HCT116 (cell line): ENCODE data around the gene MATN3.

Source experiments
- CTCF ChIP-seq, 3 experiments: fragments of 200-600 bp in 1 of 3; sonication (generic) in 1 of 3; IDR thresholded peaks in 2 of 3; conservative IDR thresholded peaks in 1 of 3; 2 replicates each; pipeline ENCODE4 v1.5.1; 2012 to 2017; ENCODE audit warnings: low read depth in 2 of 3, low read length in 2 of 3, antibody characterized with exemption in 1 of 3, borderline replicate concordance in 1 of 3, control low read depth in 1 of 3, mild to moderate bottlenecking in 1 of 3, mixed read lengths in 1 of 3, mixed run types in 1 of 3, moderate library complexity in 1 of 3; ENCODE audit not compliant: insufficient read depth in 1 of 3
- EGR1 ChIP-seq: IDR thresholded peaks from 2 replicates; pipeline ENCODE4 v1.6.1; 2012; ENCODE audit warnings: low read depth
- ELF1 ChIP-seq: IDR thresholded peaks from 2 replicates; pipeline ENCODE4 v1.6.1; 2012; ENCODE audit warnings: low read depth, borderline replicate concordance
- EZH2 ChIP-seq: fragments of 200-600 bp; sonication (generic); IDR thresholded peaks from 2 replicates; pipeline ENCODE4 v1.6.1; 2017; ENCODE audit warnings: antibody characterized with exemption, mixed run types
- EZH2phosphoT487 ChIP-seq: fragments of 200-600 bp; IDR thresholded peaks from 2 replicates; pipeline ENCODE4 v1.6.1; 2018; ENCODE audit warnings: antibody characterized with exemption, borderline replicate concordance
- JUND ChIP-seq: IDR thresholded peaks from 2 replicates; pipeline ENCODE4 v1.6.1; 2012
- POLR2A ChIP-seq: IDR thresholded peaks from 2 replicates; pipeline ENCODE4 v1.7.0; 2011; ENCODE audit warnings: borderline replicate concordance; ENCODE audit not compliant: insufficient read depth, insufficient read length; ENCODE audit errors: extremely low read depth
- POLR2AphosphoS5 ChIP-seq: IDR thresholded peaks from 2 replicates; pipeline ENCODE4 v1.6.1; 2011; ENCODE audit warnings: mild to moderate bottlenecking, low read depth, low read length, moderate library complexity
- RAD21 ChIP-seq: IDR thresholded peaks from 2 replicates; pipeline ENCODE4 v1.6.1; 2012; ENCODE audit warnings: low read depth, mild to moderate bottlenecking
- REST ChIP-seq: IDR thresholded peaks from 2 replicates; pipeline ENCODE4 v1.6.1; 2012; ENCODE audit warnings: low read depth
- SRF ChIP-seq: IDR thresholded peaks from 2 replicates; pipeline ENCODE4 v1.6.1; 2012; ENCODE audit warnings: low read depth

GRCh38 chr2:19993731-19994130 lies 18.7 kb downstream of the MATN3 start:
- TF ChIP-seq JUND (no peak), CTCF (IDR thresholded peaks at IDR 0.05 in 2 of 3, conservative IDR thresholded peaks at IDR 0.05 in 1 of 3; ENCODE audit: borderline replicate concordance in 1 of 3, insufficient read depth in 1 of 3, low read depth in 2 of 3, low read length in 2 of 3) (no peak), POLR2AphosphoS5 (no peak), ELF1 (no peak), REST (no peak), EZH2 (no peak), EGR1 (no peak), POLR2A (no peak), RAD21 (no peak), EZH2phosphoT487 (no peak), SRF (no peak)
